Measurements from ENCODE around the gene PLK4.

DNA sequence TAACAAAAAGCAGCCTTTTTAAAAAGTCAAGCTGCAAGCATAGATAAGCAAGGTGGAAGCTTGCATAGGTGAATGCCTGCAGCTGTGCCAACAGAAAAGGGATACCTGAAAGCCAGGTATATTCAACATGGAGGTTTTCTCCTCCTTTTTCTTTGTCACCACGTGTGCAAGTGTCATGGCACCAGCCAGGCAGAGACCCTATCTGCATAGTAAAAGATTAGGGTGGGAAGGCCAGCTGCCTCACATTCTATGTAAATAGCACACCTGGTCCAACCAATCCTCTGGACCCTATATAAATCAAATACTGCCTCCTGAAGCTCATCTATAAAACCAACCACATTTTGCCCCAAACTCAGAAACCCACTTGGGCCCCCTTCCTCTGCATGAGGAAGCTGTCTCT is 28.0 kb upstream of the PLK4 start:
- TF ChIP-seq, protein P1, sequence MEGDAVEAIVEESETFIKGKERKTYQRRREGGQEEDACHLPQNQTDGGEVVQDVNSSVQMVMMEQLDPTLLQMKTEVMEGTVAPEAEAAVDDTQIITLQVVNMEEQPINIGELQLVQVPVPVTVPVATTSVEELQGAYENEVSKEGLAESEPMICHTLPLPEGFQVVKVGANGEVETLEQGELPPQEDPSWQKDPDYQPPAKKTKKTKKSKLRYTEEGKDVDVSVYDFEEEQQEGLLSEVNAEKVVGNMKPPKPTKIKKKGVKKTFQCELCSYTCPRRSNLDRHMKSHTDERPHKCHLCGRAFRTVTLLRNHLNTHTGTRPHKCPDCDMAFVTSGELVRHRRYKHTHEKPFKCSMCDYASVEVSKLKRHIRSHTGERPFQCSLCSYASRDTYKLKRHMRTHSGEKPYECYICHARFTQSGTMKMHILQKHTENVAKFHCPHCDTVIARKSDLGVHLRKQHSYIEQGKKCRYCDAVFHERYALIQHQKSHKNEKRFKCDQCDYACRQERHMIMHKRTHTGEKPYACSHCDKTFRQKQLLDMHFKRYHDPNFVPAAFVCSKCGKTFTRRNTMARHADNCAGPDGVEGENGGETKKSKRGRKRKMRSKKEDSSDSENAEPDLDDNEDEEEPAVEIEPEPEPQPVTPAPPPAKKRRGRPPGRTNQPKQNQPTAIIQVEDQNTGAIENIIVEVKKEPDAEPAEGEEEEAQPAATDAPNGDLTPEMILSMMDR (IDR thresholded peaks at IDR 0.05): no peak
- no peak for TF ChIP-seq POLR2A (IDR thresholded peaks at IDR 0.05)
